Globus pallidus (tissue), 1 donor: ENCODE results near the gene TAF4.

Source experiments
- DNase-seq: peaks from one replicate; pipeline ENCODE4 v3.0.0-alpha.2; 2015; ENCODE audit warnings: low spot score

The TAF4 gene

GRCh38 chr20:61964675-61965605 is 100.7 kb downstream of the TAF4 start:
- no peak for DNase-seq

GRCh38 chr20:61963885-61964674 is 101.6 kb downstream of the TAF4 start:
- no peak for DNase-seq

GRCh38 chr20:61963149-61963548 is 102.5 kb downstream of the TAF4 start:
- DNase-seq: no peak

- no peak for DNase-seq
Observed at GRCh38 chr20:61960836-61961235, 104.8 kb downstream of the TAF4 start.

- DNase-seq: no peak
Observed at GRCh38 chr20:61958773-61959700, 106.6 kb downstream of the TAF4 start.

- DNase-seq: no peak
Observed at GRCh38 chr20:61957961-61958715, 107.5 kb downstream of the TAF4 start.

- DNase-seq: no peak
Observed at GRCh38 chr20:61956396-61957342, 109.0 kb downstream of the TAF4 start.

- DNase-seq: no peak
Observed at GRCh38 chr20:61955668-61956395, 109.8 kb downstream of the TAF4 start.

GRCh38 chr20:61954276-61955021 is 111.2 kb downstream of the TAF4 start:
- DNase-seq: no peak

- DNase-seq: no peak
Observed at GRCh38 chr20:61953037-61954021, 112.4 kb downstream of the TAF4 start.

GRCh38 chr20:61951695-61952533 is 113.8 kb downstream of the TAF4 start:
- DNase-seq: no peak

GRCh38 chr20:61950641-61951071 is 115.0 kb downstream of the TAF4 start:
- no peak for DNase-seq

- no peak for DNase-seq
Observed at GRCh38 chr20:61949714-61950640, 115.7 kb downstream of the TAF4 start.

- DNase-seq: no peak
Observed at GRCh38 chr20:61949363-61949713, 116.3 kb downstream of the TAF4 start.
